RWPE1 (cell line): Measurements from ENCODE around the gene TXN2.

Experiments
- CTCF ChIA-PET: fragments of 350-600 bp; sonication (Branson Sonifier 250); formaldehyde crosslinking; extraction: SDS; loops from one replicate; lab custom pipeline; 2021; lab: Yijun Ruan, JAX
- POLR2A ChIA-PET: fragments of 400-600 bp; formaldehyde crosslinking; extraction: SDS; loops from one replicate; lab custom pipeline; 2020; ENCODE audit warnings: antibody characterized with exemption; ENCODE audit not compliant: low non-redundant PET; lab: Yijun Ruan, JAX
- DNase-seq: peaks from one replicate; pipeline ENCODE4 v3.0.0; 2012; ENCODE audit warnings: low spot score
- H3K27ac ChIP-seq: fragments of 450-650 bp; 2 replicates; pipeline ENCODE4 v1.5.1; 2017
- TF ChIP-seq, protein P1 (sequence below): fragments of 450-650 bp; conservative IDR thresholded peaks from 2 replicates; pipeline ENCODE4 v1.5.1; 2017; ENCODE audit warnings: low read depth, mild to moderate bottlenecking

Gene TXN2

DNA sequence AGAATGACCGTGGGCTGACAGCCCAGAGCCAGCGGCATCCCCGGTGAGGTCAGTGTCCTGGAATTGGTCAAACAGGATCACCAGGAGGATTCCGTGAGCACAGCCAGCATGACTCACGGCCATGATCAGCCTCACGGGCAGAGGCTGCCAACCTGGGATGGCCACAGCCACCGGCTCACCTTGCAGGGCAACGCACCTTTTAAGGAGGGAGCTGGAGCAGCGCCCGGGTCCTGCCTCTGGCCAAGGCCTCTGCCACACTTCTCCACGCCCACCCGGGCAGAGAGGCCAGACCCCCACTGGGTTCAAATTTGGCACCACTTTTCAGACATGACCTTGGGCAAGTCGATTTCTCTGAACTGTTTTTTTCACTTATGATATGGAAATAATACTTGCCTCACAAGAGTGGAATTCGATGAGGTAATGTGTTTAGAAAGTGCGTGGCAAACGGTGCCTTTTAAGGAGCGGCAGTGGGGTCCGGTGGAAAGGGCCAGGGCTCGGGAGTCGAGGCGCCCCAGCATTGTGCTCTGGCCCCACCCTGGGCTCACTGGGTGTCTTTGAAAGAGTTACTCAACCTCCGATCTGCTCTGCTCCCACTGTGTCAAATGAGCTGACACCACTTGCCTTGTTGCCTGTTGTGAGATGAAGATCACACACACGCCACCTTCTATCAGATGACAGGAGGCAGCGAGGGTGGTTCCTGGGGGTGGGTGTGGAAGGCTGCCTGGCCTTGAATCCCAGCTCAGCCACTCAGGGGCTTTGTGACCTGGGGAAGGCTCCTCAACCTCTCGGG lies 16.0 kb downstream of the TXN2 start:
- peak overlapping the region; percentile 96 for H3K27ac ChIP-seq
- ChIA-PET POLR2A (no interaction called here), CTCF (interaction anchor here (0.9 kb wide), 1 partner anchor 164 kb away, joined by 4 read pairs; no protein-coding TSS in a partner anchor)
- TF ChIP-seq, protein P1, sequence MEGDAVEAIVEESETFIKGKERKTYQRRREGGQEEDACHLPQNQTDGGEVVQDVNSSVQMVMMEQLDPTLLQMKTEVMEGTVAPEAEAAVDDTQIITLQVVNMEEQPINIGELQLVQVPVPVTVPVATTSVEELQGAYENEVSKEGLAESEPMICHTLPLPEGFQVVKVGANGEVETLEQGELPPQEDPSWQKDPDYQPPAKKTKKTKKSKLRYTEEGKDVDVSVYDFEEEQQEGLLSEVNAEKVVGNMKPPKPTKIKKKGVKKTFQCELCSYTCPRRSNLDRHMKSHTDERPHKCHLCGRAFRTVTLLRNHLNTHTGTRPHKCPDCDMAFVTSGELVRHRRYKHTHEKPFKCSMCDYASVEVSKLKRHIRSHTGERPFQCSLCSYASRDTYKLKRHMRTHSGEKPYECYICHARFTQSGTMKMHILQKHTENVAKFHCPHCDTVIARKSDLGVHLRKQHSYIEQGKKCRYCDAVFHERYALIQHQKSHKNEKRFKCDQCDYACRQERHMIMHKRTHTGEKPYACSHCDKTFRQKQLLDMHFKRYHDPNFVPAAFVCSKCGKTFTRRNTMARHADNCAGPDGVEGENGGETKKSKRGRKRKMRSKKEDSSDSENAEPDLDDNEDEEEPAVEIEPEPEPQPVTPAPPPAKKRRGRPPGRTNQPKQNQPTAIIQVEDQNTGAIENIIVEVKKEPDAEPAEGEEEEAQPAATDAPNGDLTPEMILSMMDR = no peak
- peak; percentile 86 for DNase-seq

- TF ChIP-seq, protein P1 = no peak
- no peak for DNase-seq
- ChIA-PET POLR2A (no interaction called here), CTCF (no interaction called here)
- H3K27ac ChIP-seq = peak overlapping the region; percentile 96
Measured at GRCh38 chr22:36464715-36465231, 16.7 kb downstream of the TXN2 start.

GRCh38 chr22:36463783-36464184 lies 17.7 kb downstream of the TXN2 start:
- ChIA-PET CTCF (no interaction called here), POLR2A (no interaction called here)
- peak overlapping the region; percentile 96 for H3K27ac ChIP-seq

DNA sequence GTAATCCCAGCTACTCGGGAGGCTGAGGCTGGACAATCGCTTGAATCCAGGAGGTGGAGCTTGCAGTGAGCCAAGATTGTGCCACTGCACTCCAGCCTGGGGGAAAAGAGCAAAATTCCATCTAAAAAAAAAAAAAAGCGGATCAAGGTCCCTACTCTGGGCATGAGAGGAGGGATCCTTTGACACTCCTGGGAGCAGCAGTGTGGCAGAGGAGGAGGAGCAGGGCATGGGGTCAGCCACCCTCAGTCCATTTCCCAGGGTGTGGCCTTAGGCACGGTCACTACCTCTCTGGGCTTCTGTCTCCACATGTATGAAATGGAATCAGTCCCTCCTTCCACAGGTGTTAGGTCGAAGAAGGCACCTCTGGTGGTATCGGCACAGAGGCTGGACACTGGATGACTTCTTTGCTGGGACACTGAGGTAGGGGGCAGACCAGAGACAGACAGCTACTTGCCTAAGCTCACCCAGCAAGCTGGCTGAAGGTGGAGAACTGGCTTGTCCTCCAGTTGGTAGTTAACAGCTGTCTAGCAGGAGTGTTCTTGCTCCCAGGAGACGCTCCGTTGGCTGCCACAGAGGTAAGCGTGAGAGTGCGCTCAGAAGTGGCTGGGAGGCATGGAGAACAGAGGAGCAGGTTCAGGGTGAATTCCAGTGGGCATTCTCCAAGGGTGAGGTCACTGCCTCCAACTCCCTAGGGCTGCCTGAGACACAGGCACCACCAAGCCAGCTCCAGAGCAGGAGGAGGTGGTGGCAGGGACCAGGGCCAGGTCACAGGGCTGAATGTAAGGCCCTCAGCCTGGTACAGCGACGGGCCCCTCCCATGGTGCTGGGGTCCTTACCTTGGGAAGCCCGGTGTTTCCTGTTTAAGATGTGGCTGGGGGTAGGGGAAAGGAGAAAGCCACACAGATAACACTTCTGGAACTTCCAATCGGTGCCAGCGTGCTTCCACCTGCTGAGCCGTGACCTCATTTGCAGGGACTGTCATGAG lies 19.5 kb downstream of the TXN2 start:
- TF ChIP-seq, protein P1 = no peak
- CTCF ChIA-PET = no interaction called here
- POLR2A ChIA-PET = interaction anchor here (0.6 kb wide), 1 partner anchor 59 kb away, joined by 3 read pairs; no protein-coding TSS in a partner anchor
- peak; percentile 62 for DNase-seq
- peak overlapping the region; percentile 56 for H3K27ac ChIP-seq

More at GRCh38 chr22:36463783-36464184, 17.7 kb downstream of the TXN2 start:
- TF ChIP-seq, protein P1 = no peak
- DNase-seq = no peak

DNA sequence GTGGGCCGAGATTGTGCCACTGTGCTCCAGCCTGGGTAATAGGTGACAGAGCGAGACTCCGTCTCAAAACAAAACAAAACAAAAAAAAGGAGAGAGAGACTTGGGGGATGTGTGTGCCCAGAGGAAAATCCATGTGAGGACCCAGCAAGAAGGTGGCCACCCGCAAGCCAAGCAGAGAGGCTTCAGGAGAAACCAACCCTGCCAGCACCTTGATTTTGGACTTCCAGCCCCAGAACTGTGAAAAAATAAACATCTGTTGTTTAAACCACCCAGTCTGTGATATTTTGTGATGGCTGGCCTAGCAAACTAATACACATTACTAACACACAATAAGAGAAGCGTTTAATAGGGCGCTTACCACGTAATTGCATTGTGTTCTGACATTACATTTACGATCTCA lies 21.2 kb downstream of the TXN2 start:
- TF ChIP-seq, protein P1 = no peak
- no peak overlapping the region for H3K27ac ChIP-seq
- ChIA-PET POLR2A (no interaction called here), CTCF (interaction anchor here (1.0 kb wide), 1 partner anchor 47 kb away, joined by 4 read pairs; the partner anchor contains the start of gene FOXRED2)
- DNase-seq = no peak
